DOHH2 (cell line): ENCODE results near the gene TRAF2.
A peak's percentile ranks its signal among the peaks of the same experiment; 100 is the strongest.

ENCODE experiments used
- H3F3A ChIP-seq: fragments of 200-600 bp; sonication (generic), shearing (Covaris generic); 2 replicates; pipeline ENCODE4 v1.6.0; 2016; ENCODE audit warnings: antibody characterized with exemption, mild to moderate bottlenecking; ENCODE audit not compliant: control insufficient read depth, insufficient read depth
- H3K27ac ChIP-seq: fragments of 200-600 bp; sonication (generic); 2 replicates; pipeline ENCODE4 v1.5.1; 2014; ENCODE audit warnings: low read depth, mild to moderate bottlenecking, low read length, moderate library complexity
- H3K27me3 ChIP-seq: fragments of 200-600 bp; sonication (generic); 2 replicates; pipeline ENCODE4 v1.6.1; 2014; ENCODE audit warnings: mild to moderate bottlenecking, low read length, mixed read lengths; ENCODE audit not compliant: control insufficient read depth
- H3K36me3 ChIP-seq: fragments of 200-600 bp; sonication (generic); 2 replicates; pipeline ENCODE4 v1.6.1; 2014; ENCODE audit warnings: mild to moderate bottlenecking, low read length, moderate library complexity, mixed read lengths; ENCODE audit not compliant: control insufficient read depth
- H3K4me1 ChIP-seq: fragments of 200-600 bp; sonication (generic); 2 replicates; pipeline ENCODE4 v1.6.1; 2014; ENCODE audit warnings: mild to moderate bottlenecking, low read length, mixed read lengths; ENCODE audit not compliant: control insufficient read depth
- H3K4me2 ChIP-seq: fragments of 200-600 bp; sonication (generic); 2 replicates; pipeline ENCODE4 v1.6.0; 2014; ENCODE audit warnings: mild to moderate bottlenecking, low read length, moderate library complexity
- H3K4me3 ChIP-seq: fragments of 200-600 bp; sonication (generic); 2 replicates; pipeline ENCODE4 v1.5.1; 2014; ENCODE audit warnings: mild to moderate bottlenecking, low read length, mixed read lengths
- H3K79me2 ChIP-seq: fragments of 200-600 bp; sonication (generic); 2 replicates; pipeline ENCODE4 v1.6.1; 2014; ENCODE audit warnings: mild to moderate bottlenecking, low read length, mixed read lengths; ENCODE audit not compliant: control insufficient read depth
- H3K9me2 ChIP-seq: fragments of 200-600 bp; sonication (generic); replicated peaks from 2 replicates; pipeline ENCODE4 v1.6.1; 2014; ENCODE audit warnings: mild to moderate bottlenecking, low read length, mixed read lengths; ENCODE audit not compliant: control insufficient read depth
- H3K9me3 ChIP-seq: fragments of 200-600 bp; sonication (generic); 2 replicates; pipeline ENCODE4 v1.6.1; 2014; ENCODE audit warnings: antibody characterized with exemption, low read length, mixed read lengths; ENCODE audit not compliant: control insufficient read depth, insufficient read depth
- H4K20me1 ChIP-seq: fragments of 200-600 bp; sonication (generic); 2 replicates; pipeline ENCODE4 v1.6.0; 2014; ENCODE audit warnings: low read depth, mild to moderate bottlenecking, antibody characterized with exemption, low read length, moderate library complexity; ENCODE audit not compliant: control insufficient read depth, insufficient read depth
- CTCF ChIP-seq: fragments of 200-600 bp; sonication (generic); IDR thresholded peaks from one replicate; pipeline ENCODE4 v1.5.1; 2014; ENCODE audit warnings: antibody characterized with exemption, mild to moderate bottlenecking, low read depth, low read length; ENCODE audit not compliant: poor library complexity, severe bottlenecking
- EZH2phosphoT487 ChIP-seq: fragments of 200-600 bp; sonication (generic); IDR thresholded peaks from 2 replicates; pipeline ENCODE4 v1.6.1; 2017; ENCODE audit warnings: borderline replicate concordance, mild to moderate bottlenecking, antibody characterized with exemption, low read length, moderate library complexity, mixed read lengths

TRAF2 gene

GRCh38 chr9:136974817-136975535, 88.7 kb downstream of the TRAF2 start:
- Histone ChIP-seq H3K4me3 (no peak overlapping the region), H3K27ac (no peak overlapping the region), H3K4me2 (no peak overlapping the region), H3K27me3 (no peaks in the 10 kb centered on the region), H3F3A (no peaks in the 10 kb centered on the region), H3K79me2 (no peaks in the 10 kb centered on the region), H3K9me2 (no peaks in the 10 kb centered on the region), H3K9me3 (no peaks in the 10 kb centered on the region), H3K4me1 (no peaks in the 10 kb centered on the region; the same call in 1 of the 2 replicates), H4K20me1 (no peaks in the 10 kb centered on the region), H3K36me3 (no peaks in the 10 kb centered on the region)
- TF ChIP-seq CTCF: no peak
- no peak for TF ChIP-seq EZH2phosphoT487

- Histone ChIP-seq H3K79me2 (no peaks in the 10 kb centered on the region), H3F3A (no peaks in the 10 kb centered on the region), H3K27me3 (no peaks in the 10 kb centered on the region), H4K20me1 (no peaks in the 10 kb centered on the region), H3K27ac (no peak overlapping the region), H3K4me2 (no peak overlapping the region), H3K36me3 (no peaks in the 10 kb centered on the region), H3K9me2 (no peaks in the 10 kb centered on the region), H3K4me3 (no peak overlapping the region), H3K4me1 (no peaks in the 10 kb centered on the region; the same call in 1 of the 2 replicates), H3K9me3 (no peaks in the 10 kb centered on the region)
- TF ChIP-seq CTCF (peak; percentile 58), EZH2phosphoT487 (no peak)
These were observed 89.3 kb downstream of the TRAF2 start for GRCh38 chr9:136975644-136976043.
